Glutamatergic neuron (in vitro differentiated cells): ENCODE measurements around the gene BCL2. TPM values are rescaled to one million over a fixed set of nuclear protein-coding genes. Genes with fewer than 3 reads are reported as not detected.

Experiments
- DNase-seq: peaks from one replicate; pipeline ENCODE4 v3.0.0; 2022
- H3K27ac Mint-ChIP-seq: one replicate; pipeline ENCODE4 v1.8.0; 2020; ENCODE audit warnings: mild to moderate bottlenecking, mixed read lengths, inconsistent platforms; ENCODE audit not compliant: unreplicated experiment
- H3K27me3 Mint-ChIP-seq: one replicate; pipeline ENCODE4 v1.8.0; 2020; ENCODE audit warnings: mild to moderate bottlenecking, moderate library complexity, mixed read lengths, inconsistent platforms; ENCODE audit not compliant: unreplicated experiment
- H3K36me3 Mint-ChIP-seq: one replicate; pipeline ENCODE4 v1.8.0; 2020; ENCODE audit warnings: mild to moderate bottlenecking, mixed read lengths, inconsistent platforms; ENCODE audit not compliant: unreplicated experiment
- H3K4me1 Mint-ChIP-seq: one replicate; pipeline ENCODE4 v1.8.0; 2020; ENCODE audit warnings: mild to moderate bottlenecking, low read depth, mixed read lengths, inconsistent platforms; ENCODE audit not compliant: unreplicated experiment
- H3K4me3 Mint-ChIP-seq: one replicate; pipeline ENCODE4 v1.8.0; 2020; ENCODE audit warnings: mild to moderate bottlenecking, mixed read lengths, inconsistent platforms; ENCODE audit not compliant: unreplicated experiment
- H3K9me3 Mint-ChIP-seq: one replicate; pipeline ENCODE4 v1.8.0; 2020; ENCODE audit warnings: mild to moderate bottlenecking, moderate library complexity, mixed read lengths, inconsistent platforms; ENCODE audit not compliant: unreplicated experiment
- CTCF ChIP-seq: fragments of 200-600 bp; sonication (generic); IDR thresholded peaks from one replicate; pipeline ENCODE4 v1.5.0; 2021; ENCODE audit not compliant: partially characterized antibody, unreplicated experiment
- total RNA-seq: library from RNA; stranded (reverse); fragmentation: NEBNext Ultra II Directional; extraction: Animal tissue kit (Norgen Biotek cat#: 25700); gene quantifications from one replicate; pipeline ENCODE4 v1.2.1, GENCODE V29; 2021; ENCODE audit not compliant: unreplicated experiment

Gene BCL2
- total RNA-seq, 1 donor from 2014 or later = 6.8 TPM

GRCh38 chr18:63154350-63155152 is 165.0 kb downstream of the BCL2 start:
- H3K9me3 Mint-ChIP-seq = no peaks in the 10 kb centered on the region
- DNase-seq = no peak
- H3K27ac Mint-ChIP-seq = no peak overlapping the region
- H3K36me3 Mint-ChIP-seq = no peaks in the 10 kb centered on the region
- peaks cover 8% of the 10 kb centered on the region for H3K4me1 Mint-ChIP-seq
- H3K27me3 Mint-ChIP-seq = peaks cover 6% of the 10 kb centered on the region
- no peak for TF ChIP-seq CTCF
- H3K4me3 Mint-ChIP-seq = no peak overlapping the region

- no peak for TF ChIP-seq CTCF
- no peak for DNase-seq
- H3K36me3 Mint-ChIP-seq = no peaks in the 10 kb centered on the region
- peaks cover 2% of the 10 kb centered on the region for H3K9me3 Mint-ChIP-seq
- peaks cover 9% of the 10 kb centered on the region for H3K27me3 Mint-ChIP-seq
- H3K4me1 Mint-ChIP-seq = peaks cover 20% of the 10 kb centered on the region
- H3K27ac Mint-ChIP-seq = no peak overlapping the region
- no peak overlapping the region for H3K4me3 Mint-ChIP-seq
Observed at GRCh38 chr18:63152791-63153190, 166.8 kb downstream of the BCL2 start.

- no peak overlapping the region for H3K27ac Mint-ChIP-seq
- H3K9me3 Mint-ChIP-seq = peaks cover 2% of the 10 kb centered on the region
- no peak for DNase-seq
- no peaks in the 10 kb centered on the region for H3K36me3 Mint-ChIP-seq
- H3K4me1 Mint-ChIP-seq = peaks cover 16% of the 10 kb centered on the region
- H3K27me3 Mint-ChIP-seq = peaks cover 7% of the 10 kb centered on the region
- TF ChIP-seq CTCF = no peak
- no peak overlapping the region for H3K4me3 Mint-ChIP-seq
Observed at GRCh38 chr18:63152096-63152495, 167.5 kb downstream of the BCL2 start.

GRCh38 chr18:63151539-63151938 is 168.0 kb downstream of the BCL2 start:
- H3K27ac Mint-ChIP-seq = no peak overlapping the region
- no peak for TF ChIP-seq CTCF
- no peaks in the 10 kb centered on the region for H3K36me3 Mint-ChIP-seq
- H3K27me3 Mint-ChIP-seq = peaks cover 7% of the 10 kb centered on the region
- no peak overlapping the region for H3K4me3 Mint-ChIP-seq
- peaks cover 2% of the 10 kb centered on the region for H3K9me3 Mint-ChIP-seq
- peaks cover 16% of the 10 kb centered on the region for H3K4me1 Mint-ChIP-seq
- DNase-seq = no peak

GRCh38 chr18:63150942-63151421 is 168.6 kb downstream of the BCL2 start:
- TF ChIP-seq CTCF = no peak

More at GRCh38 chr18:63150942-63151421, 168.6 kb downstream of the BCL2 start:
- peaks cover 7% of the 10 kb centered on the region for H3K27me3 Mint-ChIP-seq
- peaks cover 2% of the 10 kb centered on the region for H3K9me3 Mint-ChIP-seq
- H3K27ac Mint-ChIP-seq = no peak overlapping the region
- H3K36me3 Mint-ChIP-seq = no peaks in the 10 kb centered on the region
- H3K4me1 Mint-ChIP-seq = peaks cover 16% of the 10 kb centered on the region
- H3K4me3 Mint-ChIP-seq = no peak overlapping the region
- DNase-seq = no peak
